ENCODE measurements around the gene ADM5. TPM values are rescaled to one million over a fixed set of nuclear protein-coding genes. Genes with fewer than 3 reads are reported as not detected.

Gene ADM5
- total RNA-seq, 4 donors from 2014 or later: 0.38 to 2.7 (median 0.45) TPM; not detected in 1

DNA sequence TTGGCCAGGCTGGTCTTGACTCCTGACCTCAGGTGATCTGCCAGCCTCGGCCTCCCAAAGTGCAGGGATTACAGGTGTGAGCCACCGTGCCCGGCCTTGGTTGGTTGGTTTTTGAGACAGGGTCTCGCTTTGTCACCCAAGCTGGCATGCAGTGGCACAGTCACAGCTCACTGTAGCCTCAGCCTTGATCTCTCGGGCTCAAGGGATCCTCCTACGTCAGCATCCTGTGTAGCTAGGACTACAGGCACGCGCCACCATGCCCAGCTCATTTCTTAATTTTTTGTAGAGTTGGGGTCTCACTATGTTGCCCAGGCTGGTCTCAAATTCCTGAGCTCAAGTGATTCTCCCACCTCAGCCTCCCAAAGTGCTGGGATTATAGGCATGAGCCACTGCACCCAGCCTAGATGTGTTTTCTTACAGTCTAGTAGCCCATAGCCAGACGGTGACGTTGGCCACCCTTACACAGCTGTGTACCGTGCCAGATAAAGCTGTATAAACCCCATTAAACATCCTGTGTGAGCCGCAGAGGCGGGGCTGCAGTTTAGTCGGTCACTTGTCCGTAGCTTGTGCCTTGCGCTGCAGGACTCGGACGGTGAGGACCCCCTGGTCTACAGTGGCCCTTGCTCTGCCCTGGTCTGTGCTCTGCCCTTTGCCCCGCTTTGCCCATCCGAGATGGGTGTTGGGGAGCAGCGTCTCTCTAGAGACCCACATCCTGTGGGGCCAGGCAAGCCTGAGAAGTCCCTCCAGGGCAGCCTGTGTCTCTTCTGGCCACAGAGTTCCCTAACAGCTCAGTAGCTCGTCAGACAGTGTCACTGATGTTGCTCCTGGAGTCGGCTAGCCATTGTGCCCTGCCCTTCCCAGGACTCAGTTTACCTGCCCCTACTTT lies 33.6 kb upstream of the ADM5 start:
- Histone ChIP-seq H3K9me3 (no peaks in the 10 kb centered on the region), H3K27ac (no peak overlapping the region), H3K4me3 (replicated peaks in 1 of 3) (no peak overlapping the region), H3K27me3 (no peaks in the 10 kb centered on the region), H3K36me3 (peaks cover 75 to 85% of the 10 kb centered on the region in 2 donors), H3K4me1 (no peaks in the 10 kb centered on the region)
- WGBS, 2 donors: 91 to 93% methylated on average over 23 of the region's 23 CpGs
- DNase-seq: no peak
- intact Hi-C loops (cut with DNase I): no loop called here
- no peak for TF ChIP-seq CTCF (IDR thresholded peaks at IDR 0.05)
- no peak for TF ChIP-seq POLR2A (IDR thresholded peaks at IDR 0.05)

GRCh38 chr19:49656456-49657109 lies 32.8 kb upstream of the ADM5 start:
- H3K36me3 ChIP-seq: peaks cover 76 to 86% of the 10 kb centered on the region in 2 donors
- intact Hi-C loops (cut with DNase I): no loop called here
- no peaks in the 10 kb centered on the region for H3K4me1 ChIP-seq
- DNase-seq: no peak
- no peak overlapping the region for H3K4me3 ChIP-seq (replicated peaks in 1 of 3)
- 95% methylated on average over 16 to 17 of the region's 17 CpGs for WGBS, 2 donors
- no peak overlapping the region for H3K27ac ChIP-seq
- TF ChIP-seq POLR2A (IDR thresholded peaks at IDR 0.05) (no peak), CTCF (IDR thresholded peaks at IDR 0.05) (no peak)
- no peaks in the 10 kb centered on the region for H3K27me3 ChIP-seq
- no peaks in the 10 kb centered on the region for H3K9me3 ChIP-seq

GRCh38 chr19:49657493-49658138 lies 31.8 kb upstream of the ADM5 start:
- Histone ChIP-seq H3K36me3 (peaks cover 80 to 91% of the 10 kb centered on the region in 2 donors), H3K4me1 (no peaks in the 10 kb centered on the region), H3K9me3 (no peaks in the 10 kb centered on the region), H3K4me3 (replicated peaks in 1 of 3) (no peak overlapping the region), H3K27me3 (no peaks in the 10 kb centered on the region), H3K27ac (no peak overlapping the region)
- no peak for DNase-seq
- 90 to 91% methylated on average over 19 to 20 of the region's 22 CpGs for WGBS, 2 donors
- TF ChIP-seq POLR2A (IDR thresholded peaks at IDR 0.05): no peak
- TF ChIP-seq CTCF (IDR thresholded peaks at IDR 0.05): no peak
- intact Hi-C loops (cut with DNase I): no loop called here

- Histone ChIP-seq H3K27me3 (no peaks in the 10 kb centered on the region), H3K36me3 (peaks cover 77 to 88% of the 10 kb centered on the region in 2 donors), H3K27ac (no peak overlapping the region), H3K4me3 (replicated peaks in 1 of 3) (no peak overlapping the region), H3K4me1 (no peaks in the 10 kb centered on the region), H3K9me3 (no peaks in the 10 kb centered on the region)
- DNase-seq: no peak
- TF ChIP-seq POLR2A (IDR thresholded peaks at IDR 0.05) (no peak), CTCF (IDR thresholded peaks at IDR 0.05) (no peak)
- 90 to 93% methylated on average over 10 to 14 of the region's 15 CpGs for WGBS, 2 donors
- intact Hi-C loops (cut with DNase I): no loop called here
These were observed 31.3 kb upstream of the ADM5 start for GRCh38 chr19:49658139-49658517.

Data from thyroid gland (tissue), 4 donors.